H9 (cell line): Measurements from ENCODE around the gene KRT222. TPM values are rescaled to one million over a fixed set of nuclear protein-coding genes. Genes with fewer than 3 reads are reported as not detected.

Source experiments
- DNase-seq: peaks from one replicate; pipeline ENCODE4 v3.0.0-alpha.2; 2017
- H2AFZ ChIP-seq: one replicate; pipeline ENCODE4 v1.6.1; 2013; ENCODE audit warnings: mild to moderate bottlenecking, low read length, control low read depth, moderate library complexity
- H2AK5ac ChIP-seq: 2 replicates; pipeline ENCODE4 v1.6.1; 2013; ENCODE audit warnings: low read length, control low read depth, mixed read lengths; ENCODE audit not compliant: insufficient read length
- H2BK120ac ChIP-seq: one replicate; pipeline ENCODE4 v1.6.1; 2013; ENCODE audit warnings: low read depth, mild to moderate bottlenecking, low read length, control low read depth, inconsistent platforms; ENCODE audit not compliant: poor library complexity, severe bottlenecking
- H2BK12ac ChIP-seq: 2 replicates; pipeline ENCODE4 v1.6.1; 2013; ENCODE audit warnings: low read length, control low read depth, mixed read lengths, low read depth; ENCODE audit not compliant: insufficient read length
- H2BK15ac ChIP-seq: 2 replicates; pipeline ENCODE4 v1.6.1; 2013; ENCODE audit warnings: low read depth, low read length, control low read depth
- H2BK20ac ChIP-seq: one replicate; pipeline ENCODE4 v1.6.1; 2013; ENCODE audit warnings: low read depth, mild to moderate bottlenecking, low read length, control low read depth, inconsistent platforms; ENCODE audit not compliant: poor library complexity, severe bottlenecking
- H2BK5ac ChIP-seq: 2 replicates; pipeline ENCODE4 v1.6.1; 2013; ENCODE audit warnings: low read length, control low read depth, mixed read lengths; ENCODE audit not compliant: insufficient read length
- H3K14ac ChIP-seq: 2 replicates; pipeline ENCODE4 v1.6.1; 2013; ENCODE audit warnings: low read length, control low read depth; ENCODE audit not compliant: insufficient read depth
- H3K18ac ChIP-seq: 2 replicates; pipeline ENCODE4 v1.6.1; 2013; ENCODE audit warnings: low read depth, mild to moderate bottlenecking, mixed read lengths, low read length, control low read depth; ENCODE audit not compliant: insufficient read length
- H3K23ac ChIP-seq: 2 replicates; pipeline ENCODE4 v1.6.1; 2013; ENCODE audit warnings: low read length, control low read depth, mixed read lengths, low read depth; ENCODE audit not compliant: insufficient read length
- H3K23me2 ChIP-seq: 2 replicates; pipeline ENCODE4 v1.6.1; 2013; ENCODE audit warnings: low read depth, mild to moderate bottlenecking, mixed read lengths, low read length, control low read depth; ENCODE audit not compliant: insufficient read length, poor library complexity, severe bottlenecking
- H3K27ac ChIP-seq: 2 replicates; pipeline ENCODE4 v1.5.1; 2013; ENCODE audit warnings: low read length, control low read depth, mixed read lengths, low read depth; ENCODE audit not compliant: insufficient read length
- H3K27me3 ChIP-seq: 2 replicates; pipeline ENCODE4 v1.6.1; 2013; ENCODE audit warnings: low read length, control low read depth, inconsistent platforms; ENCODE audit not compliant: insufficient read depth
- H3K4ac ChIP-seq: 2 replicates; pipeline ENCODE4 v1.6.1; 2013; ENCODE audit warnings: low read depth, mild to moderate bottlenecking, control low read depth, inconsistent platforms, low read length, moderate library complexity
- H3K4me1 ChIP-seq: 2 replicates; pipeline ENCODE4 v1.6.1; 2013; ENCODE audit warnings: low read length, control low read depth, inconsistent platforms; ENCODE audit not compliant: insufficient read depth
- H3K4me2 ChIP-seq: 2 replicates; pipeline ENCODE4 v1.6.1; 2013; ENCODE audit warnings: low read length, control low read depth, mixed read lengths; ENCODE audit not compliant: insufficient read length, insufficient read depth
- H3K56ac ChIP-seq: 2 replicates; pipeline ENCODE4 v1.6.1; 2013; ENCODE audit warnings: low read depth, mild to moderate bottlenecking, mixed read lengths, low read length, control low read depth; ENCODE audit not compliant: insufficient read length
- H3K79me1 ChIP-seq: 2 replicates; pipeline ENCODE4 v1.6.1; 2013; ENCODE audit warnings: low read depth, mild to moderate bottlenecking, moderate library complexity, low read length, control low read depth, inconsistent platforms; ENCODE audit not compliant: insufficient read depth, poor library complexity, severe bottlenecking
- H3K79me2 ChIP-seq: 2 replicates; pipeline ENCODE4 v1.6.1; 2013; ENCODE audit warnings: low read length, control low read depth, inconsistent platforms; ENCODE audit not compliant: insufficient read depth
- H3K9ac ChIP-seq: 2 replicates; pipeline ENCODE4 v1.6.1; 2013; ENCODE audit warnings: low read length, control low read depth, mixed read lengths; ENCODE audit not compliant: insufficient read length; ENCODE audit errors: extremely low read depth
- H3K9me3 ChIP-seq: one replicate; pipeline ENCODE4 v1.6.1; 2013; ENCODE audit warnings: low read depth, low read length, inconsistent platforms; ENCODE audit not compliant: control insufficient read depth
- H3T11ph ChIP-seq: one replicate; pipeline ENCODE4 v1.6.1; 2013; ENCODE audit warnings: mild to moderate bottlenecking, low read length, control low read depth, inconsistent platforms
- H4K20me1 ChIP-seq: one replicate; pipeline ENCODE4 v1.6.1; 2013; ENCODE audit not compliant: control insufficient read depth, insufficient read length, insufficient read depth
- H4K5ac ChIP-seq: 2 replicates; pipeline ENCODE4 v1.6.1; 2013; ENCODE audit warnings: low read depth, mild to moderate bottlenecking, mixed read lengths, low read length, control low read depth; ENCODE audit not compliant: insufficient read length
- H4K8ac ChIP-seq: replicated peaks from 2 replicates; pipeline ENCODE4 v1.6.1; 2013; ENCODE audit warnings: low read length, control low read depth, mixed read lengths, low read depth; ENCODE audit not compliant: insufficient read length
- H4K91ac ChIP-seq: 2 replicates; pipeline ENCODE4 v1.6.1; 2013; ENCODE audit warnings: low read depth, mild to moderate bottlenecking, moderate library complexity, mixed read lengths, low read length, control low read depth; ENCODE audit not compliant: insufficient read length
- H3K27ac Mint-ChIP-seq, 3 experiments: 2 replicates in 2 of 3; 3 replicates in 1 of 3; pipeline ENCODE4 v1.8.0; 2020 to 2021; ENCODE audit warnings: mixed read lengths in 3 of 3, mild to moderate bottlenecking in 1 of 3, moderate library complexity in 1 of 3
- H3K27me3 Mint-ChIP-seq: 2 replicates; pipeline ENCODE4 v1.8.0; 2021; ENCODE audit warnings: low read depth, mild to moderate bottlenecking, moderate library complexity, mixed read lengths
- H3K36me3 Mint-ChIP-seq, 3 experiments: 2 replicates in 2 of 3; 3 replicates in 1 of 3; pipeline ENCODE4 v1.8.0; 2020 to 2021; ENCODE audit warnings: low read depth in 3 of 3, mixed read lengths in 3 of 3; ENCODE audit not compliant: insufficient read depth in 1 of 3
- H3K4me1 Mint-ChIP-seq, 2 experiments: 2 replicates each; pipeline ENCODE4 v1.8.0; 2020; ENCODE audit warnings: mixed read lengths in 2 of 2
- H3K4me3 Mint-ChIP-seq, 2 experiments: 2 replicates in 1 of 2; 3 replicates in 1 of 2; pipeline ENCODE4 v1.8.0; 2020 to 2021; ENCODE audit warnings: mild to moderate bottlenecking in 2 of 2, mixed read lengths in 2 of 2, moderate library complexity in 1 of 2
- H3K9me3 Mint-ChIP-seq, 2 experiments: 2 replicates in 1 of 2; 3 replicates in 1 of 2; pipeline ENCODE4 v1.8.0; 2020; ENCODE audit warnings: mild to moderate bottlenecking in 2 of 2, mixed read lengths in 2 of 2, moderate library complexity in 1 of 2
- CTCF ChIP-seq: fragments of 200-600 bp; sonication (generic); conservative IDR thresholded peaks from 3 replicates; pipeline ENCODE4 v1.8.0; 2021; ENCODE audit warnings: antibody characterized with exemption, mild to moderate bottlenecking
- WGBS: extraction: QIAGEN DNeasy Blood & Tissue Kit; methylation state at CpG from one replicate; pipeline ENCODE4 v1.1.7; 2013; ENCODE audit warnings: missing lambda C conversion rate, low lambda C conversion rate, mixed read lengths; ENCODE audit not compliant: insufficient read length; ENCODE audit errors: extremely low coverage; 5-methylcytosine and 5-hydroxymethylcytosine counted together
- total RNA-seq: library from RNA; stranded (reverse); gene quantifications from 2 replicates; pipeline ENCODE4 v1.2.1, GENCODE V29; 2021

Gene KRT222
- total RNA-seq, 1 experiment from 2014 or later = 0.13 TPM

GRCh38 chr17:40622509-40622928 lies 42.5 kb downstream of the KRT222 start:
- no peak overlapping the region for H3K14ac ChIP-seq
- peaks cover 5% of the 10 kb centered on the region for H3K27me3 Mint-ChIP-seq
- H3K18ac ChIP-seq = no peak overlapping the region
- no peak overlapping the region for H3K27ac Mint-ChIP-seq
- H3K79me2 ChIP-seq = no peaks in the 10 kb centered on the region
- no peak overlapping the region for H3K9ac ChIP-seq
- no peaks in the 10 kb centered on the region for H3K9me3 Mint-ChIP-seq
- peaks cover 4 to 7% of the 10 kb centered on the region in 2 experiments; a peak in 3 of 4 replicates for H3K4me1 Mint-ChIP-seq
- no peak overlapping the region for H3K27ac ChIP-seq
- no CpG with 5 or more reads among the region's 3 CpGs for WGBS
- no peaks in the 10 kb centered on the region for H4K20me1 ChIP-seq
- no peak overlapping the region for H3T11ph ChIP-seq
- H3K4me3 Mint-ChIP-seq = no peak overlapping the region
- no peaks in the 10 kb centered on the region for H3K27me3 ChIP-seq
- no peaks in the 10 kb centered on the region for H3K36me3 Mint-ChIP-seq
- no peak overlapping the region for H3K4ac ChIP-seq
- no peak overlapping the region for H2BK5ac ChIP-seq
- H3K79me1 ChIP-seq = no peaks in the 10 kb centered on the region
- H3K4me2 ChIP-seq = no peak overlapping the region
- H2BK20ac ChIP-seq = no peak overlapping the region
- H3K9me3 ChIP-seq = no peaks in the 10 kb centered on the region
- H3K56ac ChIP-seq = no peak overlapping the region
- H2BK15ac ChIP-seq = no peak overlapping the region
- H2AK5ac ChIP-seq = no peak overlapping the region
- H4K8ac ChIP-seq = no peak overlapping the region
- no peaks in the 10 kb centered on the region for H3K23me2 ChIP-seq
- no peak for DNase-seq
- no peak overlapping the region for H2AFZ ChIP-seq
- TF ChIP-seq CTCF = no peak
- no peak overlapping the region for H2BK12ac ChIP-seq
- no peak overlapping the region for H3K23ac ChIP-seq
- no peak overlapping the region for H4K91ac ChIP-seq
- H3K4me1 ChIP-seq = no peaks in the 10 kb centered on the region
- no peak overlapping the region for H4K5ac ChIP-seq
- H2BK120ac ChIP-seq = no peak overlapping the region
